ENCODE data around the gene TAPBP.

The TAPBP gene

GRCh38 chr6:33271117-33271467 is 42.8 kb downstream of the TAPBP start:
- TF ChIP-seq CREB1 (IDR thresholded peaks at IDR 0.05; ENCODE audit: low read depth), result no peak

- TF ChIP-seq REST (IDR thresholded peaks at IDR 0.05; ENCODE audit: low read depth), result no peak
- TF ChIP-seq TEAD4 (IDR thresholded peaks at IDR 0.05), result no peak
- no peak for TF ChIP-seq CREB1 (IDR thresholded peaks at IDR 0.05; ENCODE audit: low read depth)
- no peak for TF ChIP-seq CEBPB (IDR thresholded peaks at IDR 0.05)
- TF ChIP-seq EGR1 (IDR thresholded peaks at IDR 0.05), result no peak
- TF ChIP-seq TAF1 (IDR thresholded peaks at IDR 0.05; ENCODE audit: low read depth), result no peak
- TF ChIP-seq MAX (IDR thresholded peaks at IDR 0.05), result no peak
- no peak for TF ChIP-seq FOXM1 (IDR thresholded peaks at IDR 0.05; ENCODE audit: borderline replicate concordance, low read depth)
- no peak for TF ChIP-seq YY1 (IDR thresholded peaks at IDR 0.05; ENCODE audit: low read depth)
- TF ChIP-seq RAD21 (IDR thresholded peaks at IDR 0.05; ENCODE audit: low read depth), result no peak
- TF ChIP-seq ZBTB7A (IDR thresholded peaks at IDR 0.05; ENCODE audit: low read depth), result no peak
- TF ChIP-seq TCF12 (IDR thresholded peaks at IDR 0.05; ENCODE audit: low read depth), result no peak
- no peak for TF ChIP-seq NFIC (IDR thresholded peaks at IDR 0.05)
- no peak for TF ChIP-seq USF1 (IDR thresholded peaks at IDR 0.05)
- no peak for TF ChIP-seq EP300 (IDR thresholded peaks at IDR 0.05; ENCODE audit: borderline replicate concordance)
Measured at GRCh38 chr6:33264015-33264414, 49.9 kb downstream of the TAPBP start.

GRCh38 chr6:33259032-33259431 is 54.8 kb downstream of the TAPBP start:
- TF ChIP-seq USF1 (IDR thresholded peaks at IDR 0.05) (no peak), EP300 (IDR thresholded peaks at IDR 0.05; ENCODE audit: borderline replicate concordance) (no peak), ZBTB7A (IDR thresholded peaks at IDR 0.05; ENCODE audit: low read depth) (no peak), MAX (IDR thresholded peaks at IDR 0.05) (no peak), TCF12 (IDR thresholded peaks at IDR 0.05; ENCODE audit: low read depth) (no peak), FOXM1 (IDR thresholded peaks at IDR 0.05; ENCODE audit: borderline replicate concordance, low read depth) (no peak), RAD21 (IDR thresholded peaks at IDR 0.05; ENCODE audit: low read depth) (no peak), CREB1 (IDR thresholded peaks at IDR 0.05; ENCODE audit: low read depth) (no peak), CEBPB (IDR thresholded peaks at IDR 0.05) (no peak), TAF1 (IDR thresholded peaks at IDR 0.05; ENCODE audit: low read depth) (no peak)

GRCh38 chr6:33254591-33254990 is 59.3 kb downstream of the TAPBP start:
- TF ChIP-seq TEAD4 (IDR thresholded peaks at IDR 0.05) (no peak), CEBPB (IDR thresholded peaks at IDR 0.05) (no peak), MAX (IDR thresholded peaks at IDR 0.05) (no peak), REST (IDR thresholded peaks at IDR 0.05; ENCODE audit: low read depth) (no peak), YY1 (IDR thresholded peaks at IDR 0.05; ENCODE audit: low read depth) (no peak), TCF12 (IDR thresholded peaks at IDR 0.05; ENCODE audit: low read depth) (no peak)

- TF ChIP-seq ZBTB7A (IDR thresholded peaks at IDR 0.05; ENCODE audit: low read depth), result no peak
Measured at GRCh38 chr6:33252759-33253158, 61.1 kb downstream of the TAPBP start.

GRCh38 chr6:33251395-33252012 is 62.4 kb downstream of the TAPBP start:
- TF ChIP-seq REST (IDR thresholded peaks at IDR 0.05; ENCODE audit: low read depth), result no peak
- no peak for TF ChIP-seq TEAD4 (IDR thresholded peaks at IDR 0.05)
- no peak for TF ChIP-seq ZBTB7A (IDR thresholded peaks at IDR 0.05; ENCODE audit: low read depth)
- TF ChIP-seq USF1 (IDR thresholded peaks at IDR 0.05), result no peak
- TF ChIP-seq EP300 (IDR thresholded peaks at IDR 0.05; ENCODE audit: borderline replicate concordance), result no peak
- no peak for TF ChIP-seq RAD21 (IDR thresholded peaks at IDR 0.05; ENCODE audit: low read depth)
- no peak for TF ChIP-seq TAF1 (IDR thresholded peaks at IDR 0.05; ENCODE audit: low read depth)
- TF ChIP-seq NFIC (IDR thresholded peaks at IDR 0.05), result no peak
- TF ChIP-seq EGR1 (IDR thresholded peaks at IDR 0.05), result no peak
- TF ChIP-seq YY1 (IDR thresholded peaks at IDR 0.05; ENCODE audit: low read depth), result no peak
- no peak for TF ChIP-seq MAX (IDR thresholded peaks at IDR 0.05)
- no peak for TF ChIP-seq TCF12 (IDR thresholded peaks at IDR 0.05; ENCODE audit: low read depth)
- TF ChIP-seq FOXM1 (IDR thresholded peaks at IDR 0.05; ENCODE audit: borderline replicate concordance, low read depth), result no peak
- TF ChIP-seq CEBPB (IDR thresholded peaks at IDR 0.05), result no peak
- TF ChIP-seq CREB1 (IDR thresholded peaks at IDR 0.05; ENCODE audit: low read depth), result no peak
